GM23248 (cell line): ENCODE results near the gene MYO15A. TPM values are rescaled to one million over a fixed set of nuclear protein-coding genes. Genes with fewer than 3 reads are reported as not detected.

ENCODE experiments used
- DNase-seq: peaks from one replicate; pipeline ENCODE4 v3.0.0-alpha.2; 2015
- H2AFZ ChIP-seq: fragments of 200-600 bp; sonication (generic); 2 replicates; pipeline ENCODE4 v1.6.1; 2016; ENCODE audit warnings: antibody characterized with exemption
- H3F3A ChIP-seq: fragments of 200-600 bp; sonication (generic); 2 replicates; pipeline ENCODE4 v1.6.1; 2016; ENCODE audit warnings: mild to moderate bottlenecking, antibody characterized with exemption, mixed run types; ENCODE audit not compliant: insufficient read depth
- H3K27ac ChIP-seq: fragments of 200-600 bp; sonication (generic); 2 replicates; pipeline ENCODE4 v1.5.1; 2016; ENCODE audit warnings: mild to moderate bottlenecking
- H3K27me3 ChIP-seq: fragments of 200-600 bp; sonication (generic); replicated peaks from 2 replicates; pipeline ENCODE4 v1.6.1; 2016; ENCODE audit warnings: mild to moderate bottlenecking; ENCODE audit not compliant: insufficient read depth
- H3K36me3 ChIP-seq: fragments of 200-600 bp; sonication (generic); 2 replicates; pipeline ENCODE4 v1.6.1; 2016; ENCODE audit warnings: low read depth, mild to moderate bottlenecking
- H3K4me1 ChIP-seq: fragments of 200-600 bp; sonication (generic); 2 replicates; pipeline ENCODE4 v1.6.1; 2016; ENCODE audit warnings: mild to moderate bottlenecking; ENCODE audit not compliant: insufficient read depth
- H3K4me2 ChIP-seq: fragments of 200-600 bp; sonication (generic); one replicate; pipeline ENCODE4 v1.6.1; 2016; ENCODE audit warnings: mild to moderate bottlenecking; ENCODE audit not compliant: unreplicated experiment
- H3K4me3 ChIP-seq: fragments of 200-600 bp; sonication (generic); 2 replicates; pipeline ENCODE4 v1.5.1; 2016; ENCODE audit warnings: mild to moderate bottlenecking
- H3K79me2 ChIP-seq: fragments of 200-600 bp; sonication (generic); 2 replicates; pipeline ENCODE4 v1.6.1; 2016; ENCODE audit warnings: mild to moderate bottlenecking; ENCODE audit not compliant: insufficient read depth
- H3K9ac ChIP-seq: fragments of 200-600 bp; sonication (generic); 2 replicates; pipeline ENCODE4 v1.6.1; 2016; ENCODE audit warnings: mild to moderate bottlenecking
- H3K9me2 ChIP-seq: fragments of 200-600 bp; sonication (generic); 2 replicates; pipeline ENCODE4 v1.6.1; 2016; ENCODE audit warnings: mixed run types, mild to moderate bottlenecking, moderate library complexity; ENCODE audit not compliant: insufficient read depth
- H3K9me3 ChIP-seq: fragments of 200-600 bp; sonication (generic); one replicate; pipeline ENCODE4 v1.6.1; 2017; ENCODE audit warnings: low read depth
- H4K20me1 ChIP-seq: fragments of 200-600 bp; sonication (generic); 2 replicates; pipeline ENCODE4 v1.6.0; 2016; ENCODE audit not compliant: insufficient read depth
- EZH2 ChIP-seq: fragments of 200-600 bp; sonication (generic); IDR thresholded peaks from 2 replicates; pipeline ENCODE4 v1.6.1; 2018; ENCODE audit warnings: antibody characterized with exemption, mild to moderate bottlenecking; ENCODE audit not compliant: insufficient read depth, poor library complexity, severe bottlenecking
- EZH2phosphoT487 ChIP-seq: fragments of 200-600 bp; sonication (generic); IDR thresholded peaks from 2 replicates; pipeline ENCODE4 v1.6.1; 2018; ENCODE audit warnings: antibody characterized with exemption, moderate library complexity, mild to moderate bottlenecking, low read depth; ENCODE audit not compliant: insufficient read depth
- WGBS, 2 experiments: methylation state at CpG; one replicate each; pipeline ENCODE4 v1.1.6; 2015 to 2017; ENCODE audit warnings: low lambda C conversion rate in 2 of 2, low coverage in 1 of 2; ENCODE audit errors: missing lambda C conversion rate in 2 of 2; 5-methylcytosine and 5-hydroxymethylcytosine counted together
- in situ Hi-C: fragments of 300-500 bp; cut with MboI; formaldehyde crosslinking; loops from 2 replicates; pipeline ENCODE4 v1.15.0; 2020
- polyA plus RNA-seq: library from polyadenylated mRNA; unstranded; fragments of >200 nt; fragmentation: Nextera tagmentation; extraction: Ambion mirVana; gene quantifications from 2 replicates; pipeline ENCODE4 v1.2.1, GENCODE V29; 2016
- total RNA-seq: library from RNA; depleted of rRNA; stranded (reverse); fragments of >200 nt; shearing (Covaris generic); gene quantifications from 2 replicates; pipeline ENCODE4 v1.2.3, GENCODE V29; 2014

The MYO15A gene
- total and polyA plus RNA-seq, 2 experiments from 2014 or later, result 0.54 to 0.70 TPM

- H3K4me3 ChIP-seq, result no peak overlapping the region
- in situ Hi-C loops, result no loop called here
- H3K27me3 ChIP-seq, result no peaks in the 10 kb centered on the region
- H3K9ac ChIP-seq, result no peak overlapping the region
- no peaks in the 10 kb centered on the region for H3K9me2 ChIP-seq
- no peak overlapping the region for H3K27ac ChIP-seq
- H4K20me1 ChIP-seq, result peaks cover 34% of the 10 kb centered on the region
- peaks cover 100% of the 10 kb centered on the region for H3K79me2 ChIP-seq
- H3K9me3 ChIP-seq, result no peaks in the 10 kb centered on the region
- H3K4me2 ChIP-seq, result no peak overlapping the region
- WGBS, 2 experiments, result 28 to 44% methylated on average over 4 of the region's 4 CpGs
- no peak for DNase-seq
- H3F3A ChIP-seq, result no peaks in the 10 kb centered on the region
- H3K36me3 ChIP-seq, result peaks cover 38% of the 10 kb centered on the region
- H2AFZ ChIP-seq, result no peak overlapping the region
- TF ChIP-seq EZH2phosphoT487, result no peak
- TF ChIP-seq EZH2, result no peak
- no peaks in the 10 kb centered on the region for H3K4me1 ChIP-seq
Measured at GRCh38 chr17:18198530-18198929, 90.0 kb downstream of the MYO15A start.

GRCh38 chr17:18201108-18201507 is 92.6 kb downstream of the MYO15A start:
- Histone ChIP-seq H3K27ac (no peak overlapping the region), H3K79me2 (peaks cover 100% of the 10 kb centered on the region), H3K27me3 (no peaks in the 10 kb centered on the region), H3K36me3 (peaks cover 25% of the 10 kb centered on the region), H3F3A (no peaks in the 10 kb centered on the region), H3K4me3 (no peak overlapping the region), H3K9ac (no peak overlapping the region), H3K4me1 (no peaks in the 10 kb centered on the region), H3K9me3 (no peaks in the 10 kb centered on the region), H3K4me2 (no peak overlapping the region), H4K20me1 (peaks cover 27% of the 10 kb centered on the region), H2AFZ (no peak overlapping the region), H3K9me2 (no peaks in the 10 kb centered on the region)
- TF ChIP-seq EZH2 (no peak), EZH2phosphoT487 (no peak)
- 62 to 64% methylated on average over 4 of the region's 4 CpGs for WGBS, 2 experiments
- no peak for DNase-seq
- in situ Hi-C loops, result no loop called here

GRCh38 chr17:18203308-18203707 is 94.8 kb downstream of the MYO15A start:
- H3K4me1 ChIP-seq, result no peaks in the 10 kb centered on the region
- 73 to 79% methylated on average over 7 of the region's 7 CpGs for WGBS, 2 experiments

GRCh38 chr17:18205861-18206260 is 97.3 kb downstream of the MYO15A start:
- no peak for DNase-seq
- WGBS, 2 experiments, result 93 to 100% methylated on average over 2 of the region's 2 CpGs
- Histone ChIP-seq H3K36me3 (peaks cover 27% of the 10 kb centered on the region), H3K9me3 (no peaks in the 10 kb centered on the region), H3K27me3 (no peaks in the 10 kb centered on the region), H4K20me1 (no peaks in the 10 kb centered on the region; the same call in 1 of the 2 replicates), H3K9ac (no peak overlapping the region), H3K27ac (no peak overlapping the region), H3K79me2 (peaks cover 89% of the 10 kb centered on the region), H2AFZ (no peak overlapping the region), H3K4me1 (no peaks in the 10 kb centered on the region), H3K4me2 (no peak overlapping the region), H3F3A (no peaks in the 10 kb centered on the region; the same call in 1 of the 2 replicates), H3K9me2 (no peaks in the 10 kb centered on the region), H3K4me3 (no peak overlapping the region)
- TF ChIP-seq EZH2phosphoT487 (no peak), EZH2 (no peak)
- in situ Hi-C loops, result no loop called here

More at GRCh38 chr17:18203308-18203707, 94.8 kb downstream of the MYO15A start:
- Histone ChIP-seq H3K36me3 (peaks cover 8% of the 10 kb centered on the region), H2AFZ (no peak overlapping the region), H3K27me3 (no peaks in the 10 kb centered on the region), H3K79me2 (peaks cover 98% of the 10 kb centered on the region), H4K20me1 (peaks cover 14% of the 10 kb centered on the region), H3K9me2 (no peaks in the 10 kb centered on the region), H3K27ac (no peak overlapping the region), H3K9me3 (no peaks in the 10 kb centered on the region), H3F3A (no peaks in the 10 kb centered on the region), H3K4me3 (no peak overlapping the region), H3K4me2 (no peak overlapping the region), H3K9ac (no peak overlapping the region)
- in situ Hi-C loops, result no loop called here
- TF ChIP-seq EZH2 (no peak), EZH2phosphoT487 (no peak)
- no peak for DNase-seq

- TF ChIP-seq EZH2 (no peak), EZH2phosphoT487 (no peak)
- in situ Hi-C loops, result no loop called here
- Histone ChIP-seq H3K79me2 (peaks cover 78% of the 10 kb centered on the region), H3K4me3 (no peak overlapping the region), H4K20me1 (no peaks in the 10 kb centered on the region; the same call in 1 of the 2 replicates), H3K36me3 (peaks cover 28% of the 10 kb centered on the region), H3K9ac (no peak overlapping the region), H3F3A (no peaks in the 10 kb centered on the region; the same call in 1 of the 2 replicates), H3K9me3 (no peaks in the 10 kb centered on the region), H3K27ac (no peak overlapping the region), H3K4me2 (no peak overlapping the region), H3K27me3 (no peaks in the 10 kb centered on the region), H2AFZ (no peak overlapping the region), H3K4me1 (no peaks in the 10 kb centered on the region), H3K9me2 (no peaks in the 10 kb centered on the region)
- DNase-seq, result no peak
Measured at GRCh38 chr17:18206962-18207361, 98.4 kb downstream of the MYO15A start.
